GM13977 (cell line): Measurements from ENCODE around the gene PHKA2.

Source experiments
- DNase-seq: peaks from one replicate; pipeline ENCODE4 v3.0.0; 2012; ENCODE audit warnings: low spot score
- CTCF ChIP-seq: IDR thresholded peaks from 2 replicates; pipeline ENCODE4 v1.5.1; 2012; ENCODE audit warnings: mild to moderate bottlenecking, control low read depth; ENCODE audit not compliant: insufficient read depth; ENCODE audit errors: extremely low read depth, missing control alignments
- in situ Hi-C: fragments of 300-500 bp; cut with MboI; formaldehyde crosslinking; loops from one replicate; pipeline ENCODE4 v1.12.0; 2022; ENCODE audit warnings: low sequenced_read_pairs, low pct_unique_long_range_greater_than_20kb, mixed read lengths, inconsistent platforms; ENCODE audit not compliant: unreplicated experiment

Gene PHKA2

GRCh38 chrX:18944482-18944881, 39.4 kb downstream of the PHKA2 start:
- in situ Hi-C loops, result no loop called here
- DNase-seq, result no peak
- no peak for TF ChIP-seq CTCF

- in situ Hi-C loops, result no loop called here
- DNase-seq, result no peak
- no peak for TF ChIP-seq CTCF
These were observed 42.0 kb downstream of the PHKA2 start for GRCh38 chrX:18941896-18942295.

- in situ Hi-C loops, result no loop called here
- DNase-seq, result no peak
- no peak for TF ChIP-seq CTCF
These were observed 45.2 kb downstream of the PHKA2 start for GRCh38 chrX:18938710-18939109.

GRCh38 chrX:18937173-18937572, 46.7 kb downstream of the PHKA2 start:
- in situ Hi-C loops, result no loop called here
- TF ChIP-seq CTCF, result no peak
- no peak for DNase-seq

GRCh38 chrX:18935893-18936292, 48.0 kb downstream of the PHKA2 start:
- DNase-seq, result no peak
- in situ Hi-C loops, result no loop called here
- TF ChIP-seq CTCF, result no peak

GRCh38 chrX:18934708-18935107, 49.2 kb downstream of the PHKA2 start:
- DNase-seq, result no peak
- no peak for TF ChIP-seq CTCF
- in situ Hi-C loops, result no loop called here

- no peak for TF ChIP-seq CTCF
- DNase-seq, result no peak
- in situ Hi-C loops, result no loop called here
These were observed 50.3 kb downstream of the PHKA2 start for GRCh38 chrX:18933617-18934016.
